HG03139 (cell line): ENCODE measurements around the gene IL1R2.

Source experiments
- ATAC-seq: cut with Tn5 transposase; IDR thresholded peaks from one replicate; pipeline ENCODE4 v1.9.1; 2021; ENCODE audit not compliant: unreplicated experiment

The IL1R2 gene

DNA sequence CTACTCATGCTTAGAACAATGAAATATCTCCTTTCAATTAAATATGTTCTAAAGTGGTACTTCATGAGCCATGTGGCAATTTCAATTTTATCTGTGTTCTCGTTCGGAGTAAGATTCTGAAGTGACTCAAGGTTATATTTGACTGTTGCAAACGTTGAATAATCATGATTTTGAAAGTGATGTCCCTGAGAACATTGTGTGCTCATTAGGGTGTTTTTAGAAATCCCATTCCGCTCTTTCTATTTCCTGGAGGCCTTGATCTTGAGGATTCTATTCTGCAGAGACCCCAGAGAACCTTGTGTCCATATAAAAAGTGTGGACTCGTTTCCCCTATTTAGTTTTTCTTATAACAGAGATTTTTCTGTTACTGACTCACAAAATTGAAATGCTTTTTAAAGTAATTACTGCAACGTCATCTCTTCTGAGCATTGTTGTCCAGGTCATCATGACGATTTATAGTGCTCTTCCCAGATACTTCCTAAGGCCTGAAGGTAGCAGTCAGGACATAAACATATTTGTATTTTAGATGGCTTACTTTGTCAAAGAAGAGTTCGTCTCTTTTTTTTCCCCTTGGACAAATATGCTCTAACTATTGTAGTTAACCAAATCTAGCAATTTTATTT lies 27.2 kb downstream of the IL1R2 start:
- ATAC-seq = no peak

GRCh38 chr2:102020596-102021170 lies 28.9 kb downstream of the IL1R2 start:
- no peak for ATAC-seq

- ATAC-seq = no peak
Measured at GRCh38 chr2:102021779-102022178, 30.0 kb downstream of the IL1R2 start.

GRCh38 chr2:102022884-102023539 lies 31.3 kb downstream of the IL1R2 start:
- no peak for ATAC-seq

DNA sequence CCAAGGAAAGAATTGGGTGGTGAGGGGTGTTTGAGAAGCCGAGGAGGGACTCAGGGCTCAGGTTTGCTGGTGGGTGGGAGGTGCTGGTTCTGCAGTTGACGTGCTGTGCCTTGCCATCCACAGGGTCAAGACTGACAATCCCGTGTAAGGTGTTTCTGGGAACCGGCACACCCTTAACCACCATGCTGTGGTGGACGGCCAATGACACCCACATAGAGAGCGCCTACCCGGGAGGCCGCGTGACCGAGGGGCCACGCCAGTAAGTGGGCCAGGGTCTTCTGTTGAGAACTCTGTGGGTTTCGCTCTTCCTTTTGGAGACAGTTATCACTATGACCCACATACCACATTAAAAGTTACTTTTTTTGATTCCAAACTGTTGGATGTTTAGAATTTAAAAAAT lies 32.6 kb downstream of the IL1R2 start:
- ATAC-seq = no peak

DNA sequence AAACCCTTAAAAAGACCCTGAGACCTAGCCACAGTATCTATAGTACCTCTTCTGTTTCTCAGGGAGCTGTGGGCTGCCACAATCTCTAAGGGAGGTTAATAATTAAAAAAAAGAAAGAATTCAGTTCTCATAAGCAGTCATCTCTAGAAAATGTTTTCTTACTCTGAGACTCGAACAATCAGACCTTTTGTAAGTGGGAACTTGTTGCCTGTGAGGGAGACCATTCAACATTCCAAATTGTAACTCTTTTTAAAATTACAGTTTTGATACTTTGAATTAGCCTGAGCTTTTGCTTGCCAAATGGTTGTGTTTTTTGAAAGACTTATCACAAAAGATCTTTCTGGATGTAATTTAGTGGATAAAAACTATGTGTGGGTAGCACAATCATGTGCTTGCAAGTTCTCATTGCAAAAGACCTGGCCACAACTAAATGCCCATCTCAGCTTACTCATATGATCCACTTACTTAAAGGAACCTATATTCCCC lies 33.3 kb downstream of the IL1R2 start:
- ATAC-seq = peak; percentile 71

GRCh38 chr2:102025583-102026267 lies 34.0 kb downstream of the IL1R2 start:
- peak; percentile 36 for ATAC-seq

DNA sequence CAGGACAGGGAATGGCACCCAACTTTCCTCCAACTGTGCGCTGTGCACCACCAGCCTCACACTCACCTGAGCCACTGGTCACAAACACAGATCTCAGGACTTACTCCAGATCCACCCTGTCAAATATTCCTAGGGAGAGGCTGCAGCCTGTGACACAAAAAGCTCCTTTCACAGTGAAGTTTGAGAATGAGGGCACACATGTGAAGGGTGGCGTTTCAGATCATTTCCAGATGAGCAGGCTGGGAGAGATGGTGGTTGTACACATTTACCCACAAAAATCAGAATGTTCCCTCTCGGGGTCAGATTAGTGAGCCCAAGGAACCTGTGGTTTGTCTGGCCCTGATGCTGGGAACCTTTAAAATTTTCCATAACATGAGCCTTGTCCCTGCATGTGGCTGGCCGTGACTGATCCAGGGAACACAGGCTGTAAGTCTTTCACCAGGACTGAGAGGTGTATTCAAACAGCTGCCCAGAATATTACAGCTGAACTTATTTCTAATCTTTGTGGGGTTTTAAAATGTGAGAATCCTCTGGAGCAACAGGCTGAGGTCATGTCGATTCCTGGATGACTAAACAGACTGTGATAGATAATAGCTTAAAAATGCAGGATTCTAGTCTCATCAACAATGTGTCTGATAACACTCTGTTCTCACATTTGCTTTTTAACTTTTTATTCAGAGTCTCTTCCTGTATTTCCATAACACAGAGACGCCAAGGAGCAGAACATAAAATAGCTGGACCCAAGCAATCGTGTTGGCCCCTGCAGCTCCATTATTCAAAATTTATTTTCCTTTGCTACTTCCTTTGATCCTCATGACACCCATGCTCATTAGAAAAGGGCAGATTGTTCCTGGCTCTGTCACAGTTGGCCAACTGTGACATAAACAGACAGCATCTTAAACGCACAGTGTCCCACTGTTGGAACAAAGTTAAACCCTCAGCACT lies 35.5 kb downstream of the IL1R2 start:
- ATAC-seq = no peak

DNA sequence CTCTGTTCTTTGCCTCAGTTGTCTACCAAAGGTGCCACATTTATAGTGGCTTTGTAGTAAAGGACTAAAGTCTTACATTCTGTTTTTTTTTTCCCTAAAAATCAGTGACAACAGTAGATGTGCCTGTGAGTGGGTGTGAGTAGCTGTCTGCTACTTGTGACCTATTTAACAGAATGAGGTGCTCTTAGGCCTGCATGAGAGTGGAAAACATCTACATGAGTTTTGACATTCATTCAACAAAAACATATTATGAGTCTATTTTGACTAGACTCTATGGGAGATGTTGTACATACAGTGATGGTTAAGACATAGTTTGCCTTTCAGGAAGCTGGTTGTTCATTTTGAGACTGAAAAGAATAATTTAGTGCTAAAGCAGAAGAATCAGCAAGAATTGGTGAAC lies 36.7 kb downstream of the IL1R2 start:
- no peak for ATAC-seq

GRCh38 chr2:102029405-102029804 lies 37.6 kb downstream of the IL1R2 start:
- no peak for ATAC-seq

DNA sequence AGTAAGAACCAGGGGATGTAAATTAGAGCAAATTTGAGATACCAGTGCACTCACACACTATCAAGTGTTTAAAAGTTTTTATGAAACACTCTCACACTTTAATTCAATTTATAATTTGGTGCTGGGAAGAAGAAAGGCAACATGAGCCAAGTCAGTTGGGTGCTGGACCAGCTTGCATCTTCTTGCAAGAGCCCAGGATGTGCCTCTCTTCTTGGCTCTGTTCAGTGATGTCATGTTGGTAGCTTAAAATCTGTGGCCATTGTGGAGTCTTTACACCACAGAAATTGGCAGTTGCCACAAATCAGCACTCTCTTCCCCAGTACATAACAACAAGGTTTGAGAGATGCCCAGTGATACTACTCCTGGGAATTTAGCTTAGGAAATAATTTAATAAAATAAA lies 38.2 kb downstream of the IL1R2 start:
- ATAC-seq = no peak

- ATAC-seq = no peak
Measured at GRCh38 chr2:102030502-102030854, 38.7 kb downstream of the IL1R2 start.

GRCh38 chr2:102030855-102031527 lies 39.2 kb downstream of the IL1R2 start:
- ATAC-seq = no peak

- no peak for ATAC-seq
Measured at GRCh38 chr2:102032368-102033030, 40.7 kb downstream of the IL1R2 start.

GRCh38 chr2:102033031-102033749 lies 41.4 kb downstream of the IL1R2 start:
- ATAC-seq = peak; percentile 85

- ATAC-seq = no peak
Measured at GRCh38 chr2:102033750-102034682, 42.3 kb downstream of the IL1R2 start.

DNA sequence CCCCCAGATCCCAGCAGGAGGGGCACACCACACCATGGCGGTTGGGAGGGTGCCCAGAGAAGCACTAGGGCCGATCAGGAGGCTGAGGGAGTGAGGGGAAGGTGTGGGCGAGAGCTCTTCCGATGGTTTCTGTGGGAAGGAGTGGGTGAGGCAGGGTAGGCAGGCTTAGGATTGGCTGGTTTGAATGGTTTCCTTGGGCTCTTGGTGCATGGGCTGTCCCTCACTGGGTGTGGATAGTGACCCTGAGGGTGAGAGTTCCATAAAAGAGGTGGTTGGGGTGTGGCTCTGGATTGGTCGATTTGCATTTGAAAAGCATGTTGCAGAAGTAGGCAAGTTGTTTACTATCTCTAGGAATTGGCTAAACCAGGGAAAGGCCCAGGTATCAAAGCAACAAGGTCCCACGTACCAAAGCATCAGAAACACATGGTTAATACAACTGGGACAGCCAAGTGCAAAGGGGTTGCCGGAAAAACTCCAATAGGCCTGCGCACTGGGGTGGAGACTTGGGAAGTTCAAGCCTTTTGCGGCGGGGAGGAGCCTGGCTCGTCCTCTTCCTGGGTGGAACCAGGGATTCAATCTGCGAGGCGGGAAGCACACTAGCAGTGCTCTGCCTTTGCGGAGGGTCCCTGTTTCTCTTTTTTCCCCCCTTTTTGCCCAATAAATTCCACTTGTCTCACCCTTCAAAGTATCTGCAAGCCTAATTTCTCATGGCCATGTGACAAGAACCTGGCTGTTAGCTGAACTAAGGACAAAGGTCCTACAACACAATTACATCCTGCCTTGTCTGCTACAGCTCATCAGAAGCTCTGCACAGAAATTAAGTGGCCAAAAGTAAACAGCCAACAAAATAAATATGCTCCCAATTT lies 43.2 kb downstream of the IL1R2 start:
- no peak for ATAC-seq
